ENCODE data around the gene CXCL16.

The CXCL16 gene

DNA sequence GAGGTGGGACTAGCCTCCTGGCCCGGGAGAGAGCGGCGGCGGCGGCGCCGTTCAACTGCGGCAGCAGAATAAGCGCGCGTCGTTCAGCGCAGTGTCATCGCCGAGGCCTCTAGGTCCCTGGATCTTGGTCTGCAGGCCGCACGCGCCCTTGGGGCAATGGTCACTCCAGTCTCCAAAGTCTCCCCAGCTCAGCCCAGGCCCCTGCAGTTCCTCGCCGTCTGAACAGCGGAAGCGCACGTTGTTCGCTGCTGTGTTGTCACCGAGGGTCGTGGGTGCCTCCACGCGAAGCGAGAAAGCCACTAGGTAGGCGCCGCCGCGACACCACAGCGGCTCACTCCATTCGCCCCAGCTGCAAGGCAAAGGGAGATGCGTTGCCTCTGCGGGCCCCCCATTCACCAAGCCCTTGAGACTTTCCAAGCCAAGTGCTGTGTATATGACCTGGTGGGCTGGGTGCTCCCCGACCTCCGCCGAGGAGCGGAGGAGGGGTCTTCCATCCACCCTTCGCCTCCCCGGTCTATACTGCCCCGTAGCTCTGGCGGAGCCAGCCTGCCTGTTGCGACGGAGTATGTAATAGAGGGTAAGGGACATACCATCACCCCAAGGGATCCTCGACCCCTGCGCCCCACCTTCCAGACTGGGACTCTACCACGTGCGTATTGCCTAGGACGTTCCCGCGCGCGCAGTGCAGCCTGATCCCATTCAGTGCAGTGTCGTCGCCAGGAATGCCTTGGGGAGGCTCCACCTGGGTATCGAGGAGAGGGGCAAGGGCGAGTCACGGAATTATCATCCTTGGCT, 45.8 kb upstream of the CXCL16 start:
- no peaks in the 10 kb centered on the region for H3K36me3 ChIP-seq (ENCODE audit: control insufficient read depth, insufficient read depth, low read length)
- H3K4me2 ChIP-seq (ENCODE audit: low read length): no peak overlapping the region
- no peak overlapping the region for H3K23ac ChIP-seq (ENCODE audit: low read length)
- H3K56ac ChIP-seq (ENCODE audit: low read length): no peak overlapping the region
- no peaks in the 10 kb centered on the region for H3K79me1 ChIP-seq (ENCODE audit: low read length)
- H3K9ac ChIP-seq (ENCODE audit: low read length): no peak overlapping the region
- no peak overlapping the region for H3K4me3 ChIP-seq (ENCODE audit: low read length)
- WGBS (ENCODE audit: extremely low coverage, insufficient coverage, low lambda C conversion rate): no CpG with 5 or more reads among the region's 61 CpGs
- no peak overlapping the region for H4K8ac ChIP-seq (ENCODE audit: low read depth, low read length)
- no peak overlapping the region for H3K18ac ChIP-seq (ENCODE audit: low read length)
- H3K79me2 ChIP-seq (ENCODE audit: control insufficient read depth, insufficient read depth, low read length): no peaks in the 10 kb centered on the region
- no peak overlapping the region for H2BK120ac ChIP-seq (ENCODE audit: low read depth, low read length)
- H3K4me1 ChIP-seq (ENCODE audit: control insufficient read depth, low read depth, low read length): peaks cover 2% of the 10 kb centered on the region
- H3K27me3 ChIP-seq (ENCODE audit: insufficient read depth, low read length, poor library complexity): peaks cover 2% of the 10 kb centered on the region
- H4K5ac ChIP-seq (ENCODE audit: low read length): no peak overlapping the region
- DNase-seq: no peak
- H2BK5ac ChIP-seq (ENCODE audit: low read length): no peak overlapping the region
- no peak overlapping the region for H2AK5ac ChIP-seq (ENCODE audit: low read length)
- no peak overlapping the region for H2BK15ac ChIP-seq (replicated peaks; ENCODE audit: low read depth)
- H3K4ac ChIP-seq (ENCODE audit: low read depth, low read length): no peak overlapping the region
- no peak overlapping the region for H3K27ac ChIP-seq (ENCODE audit: low read depth, low read length)

DNA sequence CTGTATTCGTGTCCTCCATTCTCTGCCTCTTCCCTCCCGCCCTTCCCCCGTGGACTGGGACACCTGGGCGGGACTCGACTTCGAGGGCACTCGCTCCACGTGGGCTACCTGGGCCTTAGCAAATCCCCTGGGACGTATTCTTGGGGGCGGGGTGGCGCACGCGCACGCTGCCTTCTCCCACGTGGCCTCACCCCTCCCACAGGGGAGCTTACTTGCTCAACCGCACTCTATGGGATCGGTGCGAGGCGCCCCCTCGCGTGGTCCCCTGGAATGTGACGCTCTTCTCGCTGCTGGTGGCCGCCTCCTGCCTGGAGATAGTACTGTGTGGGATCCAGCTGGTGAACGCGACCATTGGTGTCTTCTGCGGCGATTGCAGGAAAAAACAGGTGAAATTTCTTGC, 42.9 kb upstream of the CXCL16 start:
- Histone ChIP-seq H3K9ac (ENCODE audit: low read length) (no peak overlapping the region), H3K4me1 (ENCODE audit: control insufficient read depth, low read depth, low read length) (no peaks in the 10 kb centered on the region), H3K4me2 (ENCODE audit: low read length) (no peak overlapping the region), H3K27me3 (ENCODE audit: insufficient read depth, low read length, poor library complexity) (no peaks in the 10 kb centered on the region), H4K8ac (ENCODE audit: low read depth, low read length) (no peak overlapping the region), H3K18ac (ENCODE audit: low read length) (no peak overlapping the region), H3K79me2 (ENCODE audit: control insufficient read depth, insufficient read depth, low read length) (no peaks in the 10 kb centered on the region), H2BK5ac (ENCODE audit: low read length) (no peak overlapping the region), H4K5ac (ENCODE audit: low read length) (no peak overlapping the region), H3K27ac (ENCODE audit: low read depth, low read length) (no peak overlapping the region), H3K4ac (ENCODE audit: low read depth, low read length) (no peak overlapping the region), H3K79me1 (ENCODE audit: low read length) (no peaks in the 10 kb centered on the region), H3K23ac (ENCODE audit: low read length) (no peak overlapping the region), H2BK120ac (ENCODE audit: low read depth, low read length) (no peak overlapping the region), H3K56ac (ENCODE audit: low read length) (no peak overlapping the region), H3K4me3 (ENCODE audit: low read length) (no peak overlapping the region), H2AK5ac (ENCODE audit: low read length) (no peak overlapping the region), H2BK15ac (replicated peaks; ENCODE audit: low read depth) (no peak overlapping the region), H3K36me3 (ENCODE audit: control insufficient read depth, insufficient read depth, low read length) (no peaks in the 10 kb centered on the region)
- no CpG with 5 or more reads among the region's 28 CpGs for WGBS (ENCODE audit: extremely low coverage, insufficient coverage, low lambda C conversion rate)
- DNase-seq: no peak

DNA sequence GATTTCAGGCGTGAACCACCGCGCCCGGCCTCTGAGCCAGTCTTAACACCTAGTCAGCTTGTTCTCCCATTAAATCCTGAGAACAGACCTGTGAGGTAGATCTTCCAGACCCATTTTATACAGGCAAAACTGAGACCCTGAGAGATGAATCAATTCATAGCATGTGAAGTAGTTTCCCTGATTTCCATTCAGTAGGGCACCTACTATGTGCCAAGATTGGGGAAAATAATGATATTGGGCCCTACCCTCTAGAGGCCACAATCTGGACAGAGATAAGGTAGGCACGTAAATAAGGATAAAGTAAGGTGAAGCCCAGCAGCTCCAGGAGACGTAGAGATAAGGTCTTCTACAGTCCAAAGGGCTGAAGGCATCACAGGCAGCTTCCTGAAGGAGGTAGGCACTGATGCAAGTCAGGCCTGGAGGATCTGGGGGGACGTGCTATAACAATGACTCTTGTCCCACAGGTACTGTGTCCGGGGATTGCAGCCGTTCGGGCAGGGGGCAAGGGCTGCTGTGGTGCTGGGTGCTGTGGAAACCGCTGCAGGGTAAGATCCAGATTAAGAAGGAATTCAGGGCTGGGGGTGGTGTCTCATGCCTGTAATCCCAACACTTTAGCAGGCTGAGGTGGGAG, 40.7 kb upstream of the CXCL16 start:
- Histone ChIP-seq H3K4me2 (ENCODE audit: low read length) (no peak overlapping the region), H3K9ac (ENCODE audit: low read length) (no peak overlapping the region), H3K79me2 (ENCODE audit: control insufficient read depth, insufficient read depth, low read length) (no peaks in the 10 kb centered on the region), H2AK5ac (ENCODE audit: low read length) (no peak overlapping the region), H4K8ac (ENCODE audit: low read depth, low read length) (no peak overlapping the region), H3K27me3 (ENCODE audit: insufficient read depth, low read length, poor library complexity) (no peaks in the 10 kb centered on the region), H3K27ac (ENCODE audit: low read depth, low read length) (no peak overlapping the region), H4K5ac (ENCODE audit: low read length) (no peak overlapping the region), H3K4ac (ENCODE audit: low read depth, low read length) (no peak overlapping the region), H3K36me3 (ENCODE audit: control insufficient read depth, insufficient read depth, low read length) (no peaks in the 10 kb centered on the region), H2BK15ac (replicated peaks; ENCODE audit: low read depth) (no peak overlapping the region), H3K4me3 (ENCODE audit: low read length) (no peak overlapping the region), H2BK120ac (ENCODE audit: low read depth, low read length) (no peak overlapping the region), H3K79me1 (ENCODE audit: low read length) (no peaks in the 10 kb centered on the region), H3K23ac (ENCODE audit: low read length) (no peak overlapping the region), H3K18ac (ENCODE audit: low read length) (no peak overlapping the region), H3K4me1 (ENCODE audit: control insufficient read depth, low read depth, low read length) (no peaks in the 10 kb centered on the region), H2BK5ac (ENCODE audit: low read length) (no peak overlapping the region), H3K56ac (ENCODE audit: low read length) (no peak overlapping the region)
- no CpG with 5 or more reads among the region's 11 CpGs for WGBS (ENCODE audit: extremely low coverage, insufficient coverage, low lambda C conversion rate)
- no peak for DNase-seq

DNA sequence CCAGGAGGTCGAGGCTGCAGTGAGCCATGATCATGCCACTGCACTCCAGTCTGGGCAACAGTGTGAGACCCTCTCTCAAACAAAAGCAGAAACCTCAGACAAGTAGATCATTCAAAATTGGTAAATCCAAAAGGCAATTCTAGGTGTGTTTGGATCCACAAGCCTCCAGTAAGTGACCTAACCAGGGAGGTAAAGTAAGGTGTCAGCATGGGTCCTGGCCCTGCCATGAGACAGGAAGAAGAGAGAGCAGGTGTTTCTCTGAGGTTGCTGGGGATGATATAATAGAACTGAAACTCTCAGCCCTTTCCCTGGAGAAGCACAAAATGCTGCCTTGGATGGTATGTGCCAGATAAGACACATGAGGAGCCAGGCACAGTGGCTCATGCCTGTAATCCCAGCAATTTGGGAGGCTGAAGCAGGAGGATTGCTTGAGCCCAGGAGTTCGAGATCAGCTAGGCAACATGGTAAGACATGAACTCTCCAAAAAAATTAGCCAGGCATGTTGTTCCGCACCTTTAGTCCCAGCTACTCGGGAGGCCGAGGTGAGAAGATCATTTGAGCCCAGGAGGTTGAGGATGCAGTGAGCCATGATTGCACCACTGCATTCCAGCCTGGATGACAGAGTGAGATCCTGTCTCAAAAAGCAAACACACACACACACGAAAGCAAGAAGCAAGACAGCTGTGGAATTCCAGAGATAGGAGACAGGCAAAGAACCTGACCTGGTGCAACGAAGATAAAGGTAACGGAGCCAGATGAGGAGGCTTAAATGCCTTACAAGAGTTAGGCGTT, 38.4 kb upstream of the CXCL16 start:
- Histone ChIP-seq H3K18ac (ENCODE audit: low read length) (no peak overlapping the region), H3K4me3 (ENCODE audit: low read length) (no peak overlapping the region), H4K8ac (ENCODE audit: low read depth, low read length) (no peak overlapping the region), H3K4me2 (ENCODE audit: low read length) (no peak overlapping the region), H2BK15ac (replicated peaks; ENCODE audit: low read depth) (no peak overlapping the region), H4K5ac (ENCODE audit: low read length) (no peak overlapping the region), H3K4ac (ENCODE audit: low read depth, low read length) (no peak overlapping the region), H3K56ac (ENCODE audit: low read length) (no peak overlapping the region), H3K36me3 (ENCODE audit: control insufficient read depth, insufficient read depth, low read length) (no peaks in the 10 kb centered on the region), H3K23ac (ENCODE audit: low read length) (no peak overlapping the region), H3K4me1 (ENCODE audit: control insufficient read depth, low read depth, low read length) (no peaks in the 10 kb centered on the region), H3K9ac (ENCODE audit: low read length) (no peak overlapping the region), H2AK5ac (ENCODE audit: low read length) (no peak overlapping the region), H2BK5ac (ENCODE audit: low read length) (no peak overlapping the region), H3K79me1 (ENCODE audit: low read length) (no peaks in the 10 kb centered on the region), H3K27me3 (ENCODE audit: insufficient read depth, low read length, poor library complexity) (no peaks in the 10 kb centered on the region), H3K27ac (ENCODE audit: low read depth, low read length) (no peak overlapping the region), H2BK120ac (ENCODE audit: low read depth, low read length) (no peak overlapping the region), H3K79me2 (ENCODE audit: control insufficient read depth, insufficient read depth, low read length) (no peaks in the 10 kb centered on the region)
- WGBS (ENCODE audit: extremely low coverage, insufficient coverage, low lambda C conversion rate): no CpG with 5 or more reads among the region's 9 CpGs
- DNase-seq: peak; percentile 32

DNA sequence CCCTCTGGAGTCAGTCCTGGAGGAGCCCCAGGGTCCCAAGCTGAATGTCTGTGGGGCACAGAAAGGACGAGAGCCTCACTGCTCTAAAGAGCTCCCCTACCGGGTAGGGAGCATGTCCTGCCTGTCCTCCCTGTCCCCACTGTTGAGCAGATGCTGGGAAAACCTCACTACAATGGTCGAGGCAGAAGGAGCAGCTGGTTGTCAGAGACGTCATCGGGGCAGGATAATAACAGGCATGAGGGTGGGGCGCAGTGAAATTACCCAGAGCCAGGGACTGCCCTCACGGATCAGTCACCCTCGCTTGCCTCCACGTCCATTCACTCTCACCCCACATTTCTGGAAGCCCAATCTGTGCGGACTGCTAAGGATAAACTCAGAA, 32.5 kb upstream of the CXCL16 start:
- Histone ChIP-seq H3K9ac (ENCODE audit: low read length) (no peak overlapping the region), H2BK120ac (ENCODE audit: low read depth, low read length) (no peak overlapping the region), H2BK15ac (replicated peaks; ENCODE audit: low read depth) (no peak overlapping the region), H3K56ac (ENCODE audit: low read length) (no peak overlapping the region), H3K4me1 (ENCODE audit: control insufficient read depth, low read depth, low read length) (no peaks in the 10 kb centered on the region), H3K79me1 (ENCODE audit: low read length) (no peaks in the 10 kb centered on the region), H4K5ac (ENCODE audit: low read length) (no peak overlapping the region), H4K8ac (ENCODE audit: low read depth, low read length) (no peak overlapping the region), H3K4me3 (ENCODE audit: low read length) (no peak overlapping the region), H3K27me3 (ENCODE audit: insufficient read depth, low read length, poor library complexity) (no peaks in the 10 kb centered on the region), H3K79me2 (ENCODE audit: control insufficient read depth, insufficient read depth, low read length) (no peaks in the 10 kb centered on the region), H3K36me3 (ENCODE audit: control insufficient read depth, insufficient read depth, low read length) (no peaks in the 10 kb centered on the region), H3K4ac (ENCODE audit: low read depth, low read length) (no peak overlapping the region), H2AK5ac (ENCODE audit: low read length) (no peak overlapping the region), H3K23ac (ENCODE audit: low read length) (no peak overlapping the region), H2BK5ac (ENCODE audit: low read length) (no peak overlapping the region), H3K4me2 (ENCODE audit: low read length) (no peak overlapping the region), H3K27ac (ENCODE audit: low read depth, low read length) (no peak overlapping the region), H3K18ac (ENCODE audit: low read length) (no peak overlapping the region)
- DNase-seq: no peak
- WGBS (ENCODE audit: extremely low coverage, insufficient coverage, low lambda C conversion rate): no CpG with 5 or more reads among the region's 10 CpGs
